GM12878 (cell line): ENCODE results near the gene MCC. TPM values are rescaled to one million over a fixed set of nuclear protein-coding genes. Genes with fewer than 3 reads are reported as not detected.

Experiments
- CEBPB ChIP-seq, 2 experiments: fragments of 150-350 bp in 1 of 2; IDR thresholded peaks; 2 replicates each; pipeline ENCODE4 v1.6.1; 2012 to 2014; ENCODE audit warnings: low read depth in 2 of 2, low read length in 2 of 2, borderline replicate concordance in 1 of 2, inconsistent platforms in 1 of 2
- E2F8 ChIP-seq: fragments of 450-650 bp; IDR thresholded peaks from 2 replicates; pipeline ENCODE4 v1.6.1; 2018; ENCODE audit warnings: mild to moderate bottlenecking, low read depth, moderate library complexity; ENCODE audit not compliant: partially characterized antibody
- ELK1 ChIP-seq: IDR thresholded peaks from 2 replicates; pipeline ENCODE4 v1.6.1; 2012; ENCODE audit warnings: low read depth, low read length, improper control_type of control experiment
- IKZF2 ChIP-seq, 2 experiments: fragments of 450-650 bp; IDR thresholded peaks; 2 replicates each; pipeline ENCODE4 v1.6.1; 2017; ENCODE audit warnings: mild to moderate bottlenecking in 2 of 2, moderate library complexity in 2 of 2
- IRF4 ChIP-seq: IDR thresholded peaks from 2 replicates; pipeline ENCODE4 v1.6.1; 2011; ENCODE audit warnings: low read depth, low read length
- KDM1A ChIP-seq: fragments of 200-600 bp; sonication (generic); IDR thresholded peaks from 2 replicates; pipeline ENCODE4 v1.6.1; 2016; ENCODE audit warnings: borderline replicate concordance
- KLF5 ChIP-seq: fragments of 450-650 bp; IDR thresholded peaks from 2 replicates; pipeline ENCODE4 v1.6.1; 2014; ENCODE audit warnings: mild to moderate bottlenecking; ENCODE audit not compliant: partially characterized antibody
- LARP7 ChIP-seq: fragments of 450-650 bp; IDR thresholded peaks from 2 replicates; pipeline ENCODE4 v1.6.1; 2017; ENCODE audit warnings: mild to moderate bottlenecking
- NFYA ChIP-seq: IDR thresholded peaks from 2 replicates; pipeline ENCODE4 v1.6.1; 2011; ENCODE audit warnings: low read depth, mild to moderate bottlenecking, low read length, improper control_type of control experiment, borderline replicate concordance
- NR2C2 ChIP-seq: IDR thresholded peaks from 2 replicates; pipeline ENCODE4 v1.6.1; 2011; ENCODE audit warnings: borderline replicate concordance, low read depth; ENCODE audit not compliant: control insufficient read depth, insufficient read length
- POLR2A ChIP-seq: IDR thresholded peaks from 2 replicates; pipeline ENCODE4 v1.6.1; 2011; ENCODE audit warnings: low read depth, mild to moderate bottlenecking, low read length
- SMAD5 ChIP-seq: IDR thresholded peaks from 2 replicates; pipeline ENCODE4 v1.6.1; 2016; ENCODE audit warnings: antibody characterized with exemption, low read depth
- TBL1XR1 ChIP-seq: IDR thresholded peaks from 2 replicates; pipeline ENCODE4 v1.6.1; 2012; ENCODE audit warnings: low read depth, low read length, improper control_type of control experiment
- WRNIP1 ChIP-seq: IDR thresholded peaks from 2 replicates; pipeline ENCODE4 v1.6.1; 2011; ENCODE audit warnings: low read depth, low read length, improper control_type of control experiment, borderline replicate concordance
- ZBTB40 ChIP-seq: fragments of 450-650 bp; IDR thresholded peaks from 2 replicates; pipeline ENCODE4 v1.6.1; 2016; ENCODE audit warnings: mild to moderate bottlenecking, moderate library complexity, borderline replicate concordance
- ZNF687 ChIP-seq: fragments of 450-650 bp; IDR thresholded peaks from 2 replicates; pipeline ENCODE4 v1.6.1; 2017; ENCODE audit warnings: mild to moderate bottlenecking, moderate library complexity
- ZSCAN29 ChIP-seq: fragments of 450-650 bp; IDR thresholded peaks from 2 replicates; pipeline ENCODE4 v1.6.1; 2017; ENCODE audit warnings: mild to moderate bottlenecking, moderate library complexity
- polyA plus RNA-seq, 11 experiments: library from polyadenylated mRNA; depleted of rRNA in 4 of 11; unstranded in 6 of 11; stranded (reverse) in 5 of 11; fragments of >200 nt; fragmentation: Nextera tagmentation in 4 of 11; fragmentation: Illumina TruSeq in 1 of 11; extraction: Ambion mirVana in 4 of 11; extraction: Trizol in 1 of 11; gene quantifications; 1 replicate in 1 of 11; 2 replicates in 10 of 11; pipeline versions ENCODE4 v1.2.1 to v1.2.3, GENCODE V29; 2011 to 2016; ENCODE audit warnings: inconsistent platforms in 2 of 11, missing spikeins in 2 of 11, low read depth in 1 of 11
- total RNA-seq, 4 experiments: library from RNA; depleted of rRNA in 3 of 4; stranded (reverse); fragments of >200 nt in 3 of 4; fragmentation: Illumina TruSeq in 1 of 4; extraction: Trizol in 1 of 4; gene quantifications; 2 replicates each; pipeline versions ENCODE4 v1.2.1 to v1.2.3, GENCODE V29; 2013 to 2021

Gene MCC
- total and polyA plus RNA-seq, 10 of the 15 experiments (the other 5 are each of a cell fraction or from before 2014, with no cell fraction given) = 0.03 to 0.86 (median 0.16) TPM

- peak; percentile 99 for TF ChIP-seq ZNF687
- TF ChIP-seq SMAD5 = peak; percentile 85; the same call in 1 of the 2 replicates
- TF ChIP-seq IKZF2 (IDR thresholded peaks at IDR 0.05) = peak; percentile 48; a peak in 2 of 4 replicates
- peak; percentile 98 for TF ChIP-seq POLR2A
- TF ChIP-seq ELK1 = no peak
- no peak for TF ChIP-seq TBL1XR1
- peak; percentile 44 for TF ChIP-seq E2F8
- TF ChIP-seq LARP7 = peak; percentile 95
- TF ChIP-seq ZSCAN29 = 0 out of 2 replicates have a peak, but pooled peaks have one; percentile 5
- TF ChIP-seq NR2C2 = no peak
- no peak for TF ChIP-seq ZBTB40
- TF ChIP-seq CEBPB (IDR thresholded peaks at IDR 0.05; ENCODE audit: borderline replicate concordance in 1 of 2, low read depth in 2 of 2, low read length in 2 of 2) = no peak
- TF ChIP-seq IRF4 = no peak
- no peak for TF ChIP-seq KLF5
- 0 out of 2 replicates have a peak, but pooled peaks have one; percentile 30 for TF ChIP-seq KDM1A
- no peak for TF ChIP-seq NFYA
- TF ChIP-seq WRNIP1 = no peak
These were observed 25.4 kb upstream of the MCC start, which contains the start of gene YTHDC2 (continued) for GRCh38 chr5:113513384-113514288.
